WTC11 (cell line): Measurements from ENCODE around the gene SH3RF2.

Experiments
- CREB1 ChIP-seq: sonication (generic); formaldehyde crosslinking; IDR thresholded peaks from 2 replicates; pipeline ENCODE4 v1.8.0; 2023; ENCODE audit warnings: mild to moderate bottlenecking, missing genetic modification reagents
- CTCF ChIP-seq: fragments of 200-600 bp; IDR thresholded peaks from 2 replicates; pipeline ENCODE4 v1.8.0; 2022; ENCODE audit warnings: antibody characterized with exemption
- JUN ChIP-seq: sonication (generic); formaldehyde crosslinking; IDR thresholded peaks from 2 replicates; pipeline ENCODE4 v1.8.0; 2023; ENCODE audit warnings: mild to moderate bottlenecking, missing genetic modification reagents
- USF2 ChIP-seq: sonication (generic); formaldehyde crosslinking; IDR thresholded peaks from 2 replicates; pipeline ENCODE4 v1.8.1; 2023; ENCODE audit warnings: mild to moderate bottlenecking, missing genetic modification reagents, moderate library complexity

DNA sequence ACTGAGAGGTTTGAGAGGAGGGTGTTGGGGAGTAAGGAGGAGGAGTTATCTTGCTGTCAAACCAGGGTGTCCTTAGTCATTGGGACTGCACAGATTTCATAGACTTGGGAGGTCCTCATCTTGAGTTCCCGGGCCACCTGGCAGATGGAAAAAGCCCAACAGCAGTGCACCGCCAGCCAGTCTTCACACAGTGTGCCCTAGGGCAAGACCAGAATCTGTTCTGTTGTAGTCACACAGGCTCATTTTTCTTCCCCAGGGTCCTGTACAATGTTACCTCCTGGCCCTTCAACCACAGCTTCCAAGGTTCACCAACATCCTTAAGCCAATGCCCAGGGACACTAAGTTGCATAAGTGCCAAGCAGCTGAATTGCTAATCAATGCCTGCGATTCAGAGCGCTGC is 148.0 kb downstream of the SH3RF2 start:
- TF ChIP-seq CREB1 (CRISPR knock-in tag) (no peak), JUN (CRISPR knock-in tag) (no peak), CTCF (no peak), USF2 (CRISPR knock-in tag) (no peak)
